GM21381 (cell line): ENCODE results near the gene ATP10B.
A peak's percentile ranks its signal among the peaks of the same experiment; 100 is the strongest.
"Not testable (repeated sequence)": the region's sequence is repeated elsewhere in the genome, so short reads cannot be mapped to it uniquely, and the experiment has no call there.

Source experiments
- ATAC-seq: cut with Tn5 transposase; IDR thresholded peaks from one replicate; pipeline ENCODE4 v1.9.1; 2021; ENCODE audit warnings: mild to moderate bottlenecking, moderate library complexity; ENCODE audit not compliant: unreplicated experiment

ATP10B gene

DNA sequence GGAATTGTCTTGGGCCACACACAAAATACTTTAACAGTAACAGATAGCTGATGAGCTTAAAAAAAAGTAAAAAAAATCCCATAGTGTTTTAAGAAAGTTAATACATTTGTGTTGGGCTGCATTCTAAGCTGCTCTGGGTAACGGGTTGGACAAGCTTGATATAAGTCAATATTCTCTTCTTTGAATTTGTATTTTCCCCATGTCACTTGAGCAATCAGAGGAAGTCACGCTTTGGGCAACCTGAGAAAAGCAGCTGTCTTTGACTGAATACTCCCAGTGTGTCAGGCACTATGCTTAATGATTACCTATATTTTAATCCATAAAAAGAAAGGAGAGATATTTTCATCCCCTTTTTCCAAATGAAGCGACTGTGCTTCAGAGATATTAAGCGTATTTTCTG, 84.9 kb downstream of the ATP10B start:
- no peak for ATAC-seq

- no peak for ATAC-seq
Measured at GRCh38 chr5:160760008-160760407, 92.0 kb downstream of the ATP10B start.

DNA sequence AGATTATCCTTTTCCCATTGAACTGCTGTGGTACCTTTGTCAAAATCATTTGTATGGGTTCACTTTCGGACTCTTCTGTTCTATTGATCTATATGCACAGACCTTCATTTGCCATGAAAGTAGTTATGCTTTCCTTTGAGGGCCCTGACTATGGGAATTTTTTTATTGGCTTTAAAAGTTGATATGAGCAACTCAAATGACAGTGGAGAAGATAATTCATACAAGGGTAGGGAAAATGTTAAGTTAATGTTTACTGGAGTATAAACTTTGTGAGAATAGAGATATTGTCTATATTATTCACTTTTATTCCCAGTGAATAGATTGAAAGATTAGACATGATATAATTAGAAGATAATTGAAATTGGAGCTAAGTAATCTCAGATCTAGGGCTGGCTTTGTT, 94.8 kb downstream of the ATP10B start:
- ATAC-seq: no peak

DNA sequence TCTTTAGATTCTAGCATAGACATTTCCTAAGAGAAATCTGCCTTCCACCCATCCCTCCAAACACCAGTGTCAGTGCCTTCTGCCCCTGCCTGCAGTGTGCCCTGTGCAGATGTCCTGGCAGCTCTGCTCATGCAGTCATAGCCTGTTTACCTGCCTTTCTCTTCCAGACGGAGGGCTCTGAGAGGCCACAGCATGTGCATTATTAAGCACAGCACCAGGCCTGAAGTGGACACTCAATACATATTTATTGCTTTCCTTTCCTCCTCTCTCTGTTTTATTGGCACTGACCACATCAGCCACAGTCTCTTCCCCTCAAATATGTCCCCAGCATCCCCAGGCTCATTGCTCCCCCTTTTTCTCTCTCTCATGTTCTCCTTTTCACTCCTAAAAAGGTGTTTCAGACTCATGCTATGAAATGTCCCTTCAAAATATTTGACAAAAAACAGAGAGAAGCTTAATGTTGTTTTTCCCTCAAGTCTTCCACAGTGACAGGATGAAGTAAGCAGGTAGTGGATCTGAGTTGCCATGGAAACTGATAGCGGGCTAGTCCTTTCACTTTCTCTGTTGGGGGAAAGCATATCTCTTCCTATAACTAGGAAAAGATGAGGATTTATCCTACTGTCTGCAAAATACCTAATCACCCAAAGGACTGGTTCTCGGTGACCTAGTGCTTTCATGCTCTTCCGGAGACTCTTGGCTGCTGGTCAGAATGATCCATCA, 100.9 kb downstream of the ATP10B start:
- no peak for ATAC-seq

GRCh38 chr5:160749682-160750081, 102.3 kb downstream of the ATP10B start:
- ATAC-seq: no peak

- no peak for ATAC-seq
Measured at GRCh38 chr5:160749026-160749425, 103.0 kb downstream of the ATP10B start.

- no peak for ATAC-seq
Measured at GRCh38 chr5:160747987-160748386, 104.0 kb downstream of the ATP10B start.

GRCh38 chr5:160747559-160747958, 104.5 kb downstream of the ATP10B start:
- ATAC-seq: no peak

DNA sequence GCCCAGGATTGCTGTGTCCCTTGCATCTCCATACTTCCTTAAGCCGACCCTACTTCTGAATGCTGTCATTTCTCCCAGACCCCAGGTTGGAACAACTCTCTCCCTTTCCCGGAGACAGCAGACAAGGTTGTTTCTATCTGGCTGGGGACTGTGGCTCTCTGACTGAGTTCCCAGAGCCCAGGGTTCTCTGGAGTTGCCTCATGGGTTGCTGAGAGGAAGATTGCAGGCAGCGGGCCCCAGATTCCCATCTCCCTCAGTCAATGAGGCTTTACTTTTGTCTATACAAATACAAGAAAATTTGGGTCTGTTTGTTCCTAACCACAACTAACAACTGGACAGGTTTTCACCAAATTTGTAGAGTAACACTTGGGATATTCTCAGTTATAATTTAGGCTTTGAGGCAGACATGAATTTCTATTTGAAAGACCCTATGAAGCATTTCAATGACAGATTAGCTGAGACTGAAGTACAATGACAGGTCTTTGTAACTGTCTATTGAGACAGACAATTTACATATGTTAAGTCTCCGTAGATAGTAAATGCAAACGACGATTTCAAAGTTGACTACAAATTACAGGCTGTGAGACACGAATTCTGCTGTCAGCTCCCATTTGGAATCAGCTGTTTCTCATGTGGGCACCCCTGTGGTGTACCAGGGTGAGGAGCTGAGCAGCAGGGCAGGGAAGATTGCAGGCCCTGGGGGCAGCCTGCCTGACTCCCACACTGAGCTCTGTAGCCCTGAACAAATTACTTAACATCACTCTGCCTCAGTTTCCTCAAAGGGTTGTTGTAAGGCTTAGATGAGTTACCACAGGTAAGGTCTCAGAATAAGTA, 107.5 kb downstream of the ATP10B start:
- ATAC-seq: no peak

GRCh38 chr5:160743027-160743426, 109.0 kb downstream of the ATP10B start:
- peak; percentile 58 for ATAC-seq

GRCh38 chr5:160742446-160742845, 109.6 kb downstream of the ATP10B start:
- no peak for ATAC-seq

GRCh38 chr5:160727296-160727997, 124.6 kb downstream of the ATP10B start:
- no peak for ATAC-seq

- ATAC-seq: no peak
Measured at GRCh38 chr5:160726721-160727120, 125.3 kb downstream of the ATP10B start.

DNA sequence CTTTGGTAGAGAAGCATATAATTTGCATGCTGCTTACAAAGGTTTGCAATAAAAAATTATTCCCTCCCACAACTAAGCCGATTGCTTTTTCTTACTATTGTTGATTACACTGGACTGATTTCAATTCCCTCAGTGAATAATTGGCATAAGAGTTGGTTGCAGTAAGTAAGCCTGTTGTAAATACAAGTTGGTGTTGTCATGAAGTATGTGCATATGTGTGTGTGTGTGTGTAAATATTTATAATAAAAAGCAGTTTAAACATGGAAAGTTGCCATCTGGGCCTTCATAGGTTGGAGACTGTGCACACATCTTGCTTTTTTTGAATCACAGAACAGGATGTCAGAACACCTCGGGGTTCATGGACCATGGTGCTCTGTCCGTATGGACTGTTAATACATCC, 131.2 kb downstream of the ATP10B start:
- no peak for ATAC-seq

GRCh38 chr5:160715508-160715907, 136.5 kb downstream of the ATP10B start:
- not testable (repeated sequence) for ATAC-seq

GRCh38 chr5:160703547-160704189, 148.3 kb downstream of the ATP10B start:
- ATAC-seq: no peak

- ATAC-seq: peak; percentile 88
Measured at GRCh38 chr5:160702934-160703333, 149.1 kb downstream of the ATP10B start.

DNA sequence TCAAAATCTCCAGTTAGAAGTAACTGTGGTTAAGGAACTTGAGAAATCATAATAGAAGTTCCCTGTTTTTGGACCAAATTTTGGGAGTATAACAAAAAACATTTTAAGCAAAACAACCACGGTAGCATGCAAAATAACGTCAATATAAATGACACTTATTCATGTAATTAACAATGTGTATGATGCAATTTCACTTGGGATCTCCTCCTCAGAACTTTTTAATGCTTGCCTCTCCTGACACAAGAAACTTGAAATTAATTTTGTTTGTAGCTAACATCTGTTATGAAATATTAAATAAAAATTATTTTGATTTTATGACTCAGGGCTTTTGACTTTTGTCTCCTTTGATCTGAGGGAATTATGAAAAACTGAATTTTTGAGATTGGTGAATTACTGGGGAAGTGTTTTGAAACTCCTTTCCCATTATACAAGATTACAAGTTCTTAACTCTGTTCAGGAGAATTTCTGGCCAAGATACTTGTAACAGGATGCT, 149.7 kb downstream of the ATP10B start:
- peak; percentile 2 for ATAC-seq

DNA sequence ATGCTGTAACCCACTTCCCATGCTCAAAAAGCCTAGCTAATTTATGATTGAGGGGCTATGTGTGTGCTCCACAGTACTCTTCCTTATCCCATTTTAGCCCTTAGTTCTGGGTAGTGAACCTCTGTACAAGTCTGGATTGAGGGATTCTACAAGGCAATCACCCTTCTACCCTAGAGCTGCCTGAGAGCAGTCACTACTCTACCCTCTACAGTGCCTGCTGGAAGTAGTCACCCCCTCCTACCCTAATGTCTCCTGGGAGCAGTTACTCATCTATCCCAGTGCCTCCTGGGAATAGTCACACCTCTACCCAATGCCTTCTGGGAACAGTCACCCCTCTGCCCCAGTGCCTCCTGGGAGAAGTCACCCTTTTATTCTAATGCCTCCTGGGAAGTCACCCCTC, 150.6 kb downstream of the ATP10B start:
- no peak for ATAC-seq

DNA sequence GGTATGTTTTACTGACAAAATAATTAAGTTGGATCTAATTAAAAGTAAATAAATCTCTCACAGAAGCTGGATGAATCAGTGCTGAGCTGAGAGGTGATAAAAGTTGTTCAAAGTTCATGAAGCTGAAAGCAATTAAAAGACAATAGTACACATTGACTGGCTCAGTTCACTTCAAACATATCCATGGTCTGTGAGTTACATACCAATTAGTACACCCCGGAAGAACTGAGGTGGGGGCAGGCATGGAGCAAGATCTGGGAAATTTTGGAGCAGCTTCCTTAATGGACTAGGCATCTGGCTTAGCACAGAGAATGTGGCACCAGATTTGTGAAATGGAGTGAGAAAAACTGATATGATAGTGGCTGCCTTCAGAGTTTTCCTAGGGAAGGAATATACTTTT, 152.7 kb downstream of the ATP10B start:
- ATAC-seq: no peak

DNA sequence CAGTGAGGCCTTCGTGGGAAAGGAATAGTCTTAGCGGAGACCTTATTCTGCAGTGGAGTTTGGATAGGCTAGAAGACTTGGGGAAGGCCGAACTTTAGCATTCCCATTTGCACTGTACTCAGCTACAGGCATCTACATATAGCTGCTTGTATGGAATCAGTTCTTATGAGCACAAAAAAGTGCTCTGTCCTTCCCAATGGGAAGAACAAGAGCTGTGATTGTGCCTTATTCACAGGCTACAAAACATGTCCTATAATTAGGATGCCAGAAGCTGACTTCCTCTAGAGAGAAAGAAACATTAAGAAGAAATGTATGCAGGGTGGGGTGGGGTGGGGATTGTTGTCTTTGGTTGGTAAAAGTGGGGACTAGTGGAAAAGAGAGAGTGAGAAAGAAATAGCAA, 154.7 kb downstream of the ATP10B start:
- no peak for ATAC-seq
